Cardiac fibroblast (primary cell): ENCODE measurements around the gene ZFYVE28.
A peak's percentile ranks its signal among the peaks of the same experiment; 100 is the strongest.

Experiments
- DNase-seq, 2 donors: peaks; one replicate each; pipeline versions ENCODE4 v3.0.0 to v3.0.0-alpha.2; 2010; ENCODE audit warnings: low read depth in 2 of 2
- H3K4me3 ChIP-seq, 2 donors: replicated peaks in 1 of 2; 1 replicate in 1 of 2; 2 replicates in 1 of 2; pipeline ENCODE4 v1.5.1; 2011; ENCODE audit warnings: low read depth in 2 of 2, low read length in 2 of 2, mild to moderate bottlenecking in 2 of 2, moderate library complexity in 1 of 2
- CTCF ChIP-seq: IDR thresholded peaks from one replicate; pipeline ENCODE4 v1.5.1; 2011; ENCODE audit warnings: low read depth, mild to moderate bottlenecking, low read length, inconsistent platforms

Gene ZFYVE28

GRCh38 chr4:2247128-2248043 is 171.1 kb downstream of the ZFYVE28 start:
- no peak for DNase-seq
- no peak overlapping the region for H3K4me3 ChIP-seq
- no peak for TF ChIP-seq CTCF

GRCh38 chr4:2246384-2247127 is 171.9 kb downstream of the ZFYVE28 start:
- no peak overlapping the region for H3K4me3 ChIP-seq
- no peak for DNase-seq
- TF ChIP-seq CTCF, result no peak

- DNase-seq, result no peak
- TF ChIP-seq CTCF, result no peak
- no peak overlapping the region for H3K4me3 ChIP-seq
These were observed 172.6 kb downstream of the ZFYVE28 start for GRCh38 chr4:2245787-2246275.

GRCh38 chr4:2245057-2245786 is 173.2 kb downstream of the ZFYVE28 start:
- TF ChIP-seq CTCF, result no peak

GRCh38 chr4:2243681-2244380 is 174.6 kb downstream of the ZFYVE28 start:
- no peak overlapping the region for H3K4me3 ChIP-seq
- peak; percentile 23 for TF ChIP-seq CTCF
- DNase-seq, result peak; percentile 68 to 73

More at GRCh38 chr4:2245057-2245786, 173.2 kb downstream of the ZFYVE28 start:
- no peak for DNase-seq
- H3K4me3 ChIP-seq, result no peak overlapping the region
